Measurements from ENCODE around the gene WDR70.

- TF ChIP-seq POLR2AphosphoS5 (IDR thresholded peaks at IDR 0.05; ENCODE audit: low read depth, low read length) (no peak), POLR2A (IDR thresholded peaks at IDR 0.05; ENCODE audit: low read depth, low read length) (no peak), POU2F2 (IDR thresholded peaks at IDR 0.05; ENCODE audit: low read depth, low read length) (no peak), TAF1 (IDR thresholded peaks at IDR 0.05; ENCODE audit: low read depth, low read length) (no peak), SPI1 (IDR thresholded peaks at IDR 0.05; ENCODE audit: low read depth, low read length) (no peak)
Measured at GRCh38 chr5:37436146-37436934, 57.2 kb downstream of the WDR70 start.

Measured in GM12891 (cell line).